ENCODE results near the gene SPATS2L.
A peak's percentile ranks its signal among the peaks of the same experiment; 100 is the strongest.

Gene SPATS2L

GRCh38 chr2:200306931-200307723, 634 bp downstream of the SPATS2L start:
- no peaks in the 10 kb centered on the region for H3K36me3 ChIP-seq (ENCODE audit: control insufficient read depth in 2 of 2, insufficient read depth in 2 of 2, low read length in 2 of 2)
- peaks cover 3 to 4% of the 10 kb centered on the region in 2 donors for H3K4me1 ChIP-seq (ENCODE audit: control insufficient read depth in 2 of 2, insufficient read depth in 2 of 2, low read length in 2 of 2)
- H3K9me3 ChIP-seq (ENCODE audit: control insufficient read depth in 2 of 2, low read length in 2 of 2), result no peaks in the 10 kb centered on the region
- no peaks in the 10 kb centered on the region for H3K27me3 ChIP-seq (ENCODE audit: control insufficient read depth in 2 of 2, insufficient read depth in 2 of 2, low read length in 2 of 2)
- peak overlapping the region; percentile 58 to 91 for H3K9ac ChIP-seq (ENCODE audit: low read depth in 1 of 2, low read length in 2 of 2)
- H3K4me3 ChIP-seq (ENCODE audit: low read length in 2 of 2), result peak overlapping the region; percentile 73 to 81
- H3K27ac ChIP-seq (ENCODE audit: low read depth in 2 of 2, low read length in 2 of 2), result peak overlapping the region; percentile 89 to 90

- no peaks in the 10 kb centered on the region for H3K27me3 ChIP-seq (ENCODE audit: control insufficient read depth in 2 of 2, insufficient read depth in 2 of 2, low read length in 2 of 2)
- peak overlapping the region; percentile 73 to 81 for H3K4me3 ChIP-seq (ENCODE audit: low read length in 2 of 2)
- no peaks in the 10 kb centered on the region for H3K36me3 ChIP-seq (ENCODE audit: control insufficient read depth in 2 of 2, insufficient read depth in 2 of 2, low read length in 2 of 2)
- H3K27ac ChIP-seq (ENCODE audit: low read depth in 2 of 2, low read length in 2 of 2), result peak overlapping the region; percentile 89 to 90
- peaks cover 3 to 4% of the 10 kb centered on the region in 2 donors for H3K4me1 ChIP-seq (ENCODE audit: control insufficient read depth in 2 of 2, insufficient read depth in 2 of 2, low read length in 2 of 2)
- H3K9ac ChIP-seq (ENCODE audit: low read depth in 1 of 2, low read length in 2 of 2), result peak overlapping the region; percentile 58 to 91
- no peaks in the 10 kb centered on the region for H3K9me3 ChIP-seq (ENCODE audit: control insufficient read depth in 2 of 2, low read length in 2 of 2)
Observed at GRCh38 chr2:200307724-200308545, 1.4 kb downstream of the SPATS2L start.

- Histone ChIP-seq H3K27me3 (ENCODE audit: control insufficient read depth in 2 of 2, insufficient read depth in 2 of 2, low read length in 2 of 2) (no peaks in the 10 kb centered on the region), H3K9me3 (ENCODE audit: control insufficient read depth in 2 of 2, low read length in 2 of 2) (no peaks in the 10 kb centered on the region), H3K27ac (ENCODE audit: low read depth in 2 of 2, low read length in 2 of 2) (no peak overlapping the region), H3K4me3 (ENCODE audit: low read length in 2 of 2) (peak overlapping the region in 1 of 2 donors; percentile 81), H3K9ac (ENCODE audit: low read depth in 1 of 2, low read length in 2 of 2) (no peak overlapping the region), H3K36me3 (ENCODE audit: control insufficient read depth in 2 of 2, insufficient read depth in 2 of 2, low read length in 2 of 2) (no peaks in the 10 kb centered on the region), H3K4me1 (ENCODE audit: control insufficient read depth in 2 of 2, insufficient read depth in 2 of 2, low read length in 2 of 2) (peaks cover 3 to 4% of the 10 kb centered on the region in 2 donors)
Observed at GRCh38 chr2:200308546-200309295, 2.2 kb downstream of the SPATS2L start.

- Histone ChIP-seq H3K4me3 (ENCODE audit: low read length in 2 of 2) (no peak overlapping the region), H3K9me3 (ENCODE audit: control insufficient read depth in 2 of 2, low read length in 2 of 2) (no peaks in the 10 kb centered on the region), H3K36me3 (ENCODE audit: control insufficient read depth in 2 of 2, insufficient read depth in 2 of 2, low read length in 2 of 2) (no peaks in the 10 kb centered on the region), H3K4me1 (ENCODE audit: control insufficient read depth in 2 of 2, insufficient read depth in 2 of 2, low read length in 2 of 2) (peaks cover 3 to 4% of the 10 kb centered on the region in 2 donors), H3K9ac (ENCODE audit: low read depth in 1 of 2, low read length in 2 of 2) (no peak overlapping the region), H3K27ac (ENCODE audit: low read depth in 2 of 2, low read length in 2 of 2) (no peak overlapping the region), H3K27me3 (ENCODE audit: control insufficient read depth in 2 of 2, insufficient read depth in 2 of 2, low read length in 2 of 2) (no peaks in the 10 kb centered on the region)
Observed at GRCh38 chr2:200309296-200310049, 3.0 kb downstream of the SPATS2L start.

- no peaks in the 10 kb centered on the region for H3K27me3 ChIP-seq (ENCODE audit: control insufficient read depth in 2 of 2, insufficient read depth in 2 of 2, low read length in 2 of 2)
- H3K36me3 ChIP-seq (ENCODE audit: control insufficient read depth in 2 of 2, insufficient read depth in 2 of 2, low read length in 2 of 2), result no peaks in the 10 kb centered on the region
- H3K27ac ChIP-seq (ENCODE audit: low read depth in 2 of 2, low read length in 2 of 2), result no peak overlapping the region
- peaks cover 0 to under 1% of the 10 kb centered on the region in 2 donors for H3K4me1 ChIP-seq (ENCODE audit: control insufficient read depth in 2 of 2, insufficient read depth in 2 of 2, low read length in 2 of 2)
- no peaks in the 10 kb centered on the region for H3K9me3 ChIP-seq (ENCODE audit: control insufficient read depth in 2 of 2, low read length in 2 of 2)
- H3K9ac ChIP-seq (ENCODE audit: low read depth in 1 of 2, low read length in 2 of 2), result no peak overlapping the region
- H3K4me3 ChIP-seq (ENCODE audit: low read length in 2 of 2), result no peak overlapping the region
Observed at GRCh38 chr2:200310545-200310971, 4.1 kb downstream of the SPATS2L start.

GRCh38 chr2:200311139-200311538, 4.6 kb downstream of the SPATS2L start:
- no peaks in the 10 kb centered on the region for H3K9me3 ChIP-seq (ENCODE audit: control insufficient read depth in 2 of 2, low read length in 2 of 2)
- no peak overlapping the region for H3K27ac ChIP-seq (ENCODE audit: low read depth in 2 of 2, low read length in 2 of 2)

GRCh38 chr2:200314976-200315567, 8.6 kb downstream of the SPATS2L start:
- Histone ChIP-seq H3K27me3 (ENCODE audit: control insufficient read depth in 2 of 2, insufficient read depth in 2 of 2, low read length in 2 of 2) (no peaks in the 10 kb centered on the region), H3K4me3 (ENCODE audit: low read length in 2 of 2) (no peak overlapping the region), H3K36me3 (ENCODE audit: control insufficient read depth in 2 of 2, insufficient read depth in 2 of 2, low read length in 2 of 2) (no peaks in the 10 kb centered on the region), H3K9me3 (ENCODE audit: control insufficient read depth in 2 of 2, low read length in 2 of 2) (no peaks in the 10 kb centered on the region), H3K27ac (ENCODE audit: low read depth in 2 of 2, low read length in 2 of 2) (no peak overlapping the region), H3K4me1 (ENCODE audit: control insufficient read depth in 2 of 2, insufficient read depth in 2 of 2, low read length in 2 of 2) (no peaks in the 10 kb centered on the region), H3K9ac (ENCODE audit: low read depth in 1 of 2, low read length in 2 of 2) (no peak overlapping the region)

More at GRCh38 chr2:200311139-200311538, 4.6 kb downstream of the SPATS2L start:
- no peak overlapping the region for H3K9ac ChIP-seq (ENCODE audit: low read depth in 1 of 2, low read length in 2 of 2)
- no peaks in the 10 kb centered on the region for H3K27me3 ChIP-seq (ENCODE audit: control insufficient read depth in 2 of 2, insufficient read depth in 2 of 2, low read length in 2 of 2)
- H3K36me3 ChIP-seq (ENCODE audit: control insufficient read depth in 2 of 2, insufficient read depth in 2 of 2, low read length in 2 of 2), result no peaks in the 10 kb centered on the region
- no peaks in the 10 kb centered on the region for H3K4me1 ChIP-seq (ENCODE audit: control insufficient read depth in 2 of 2, insufficient read depth in 2 of 2, low read length in 2 of 2)
- no peak overlapping the region for H3K4me3 ChIP-seq (ENCODE audit: low read length in 2 of 2)

- no peaks in the 10 kb centered on the region for H3K9me3 ChIP-seq (ENCODE audit: control insufficient read depth in 2 of 2, low read length in 2 of 2)
- H3K27me3 ChIP-seq (ENCODE audit: control insufficient read depth in 2 of 2, insufficient read depth in 2 of 2, low read length in 2 of 2), result no peaks in the 10 kb centered on the region
- H3K9ac ChIP-seq (ENCODE audit: low read depth in 1 of 2, low read length in 2 of 2), result no peak overlapping the region
- H3K27ac ChIP-seq (ENCODE audit: low read depth in 2 of 2, low read length in 2 of 2), result no peak overlapping the region
- H3K36me3 ChIP-seq (ENCODE audit: control insufficient read depth in 2 of 2, insufficient read depth in 2 of 2, low read length in 2 of 2), result no peaks in the 10 kb centered on the region
- no peak overlapping the region for H3K4me3 ChIP-seq (ENCODE audit: low read length in 2 of 2)
- no peaks in the 10 kb centered on the region for H3K4me1 ChIP-seq (ENCODE audit: control insufficient read depth in 2 of 2, insufficient read depth in 2 of 2, low read length in 2 of 2)
Observed at GRCh38 chr2:200317975-200318374, 11.5 kb downstream of the SPATS2L start.

GRCh38 chr2:200318940-200319435, 12.5 kb downstream of the SPATS2L start:
- H3K27ac ChIP-seq (ENCODE audit: low read depth in 2 of 2, low read length in 2 of 2), result no peak overlapping the region
- no peaks in the 10 kb centered on the region for H3K27me3 ChIP-seq (ENCODE audit: control insufficient read depth in 2 of 2, insufficient read depth in 2 of 2, low read length in 2 of 2)
- H3K36me3 ChIP-seq (ENCODE audit: control insufficient read depth in 2 of 2, insufficient read depth in 2 of 2, low read length in 2 of 2), result no peaks in the 10 kb centered on the region
- no peaks in the 10 kb centered on the region for H3K4me1 ChIP-seq (ENCODE audit: control insufficient read depth in 2 of 2, insufficient read depth in 2 of 2, low read length in 2 of 2)
- no peaks in the 10 kb centered on the region for H3K9me3 ChIP-seq (ENCODE audit: control insufficient read depth in 2 of 2, low read length in 2 of 2)
- H3K9ac ChIP-seq (ENCODE audit: low read depth in 1 of 2, low read length in 2 of 2), result no peak overlapping the region
- H3K4me3 ChIP-seq (ENCODE audit: low read length in 2 of 2), result no peak overlapping the region
